Measurements from ENCODE around the gene GOLGA6L10. TPM values are rescaled to one million over a fixed set of nuclear protein-coding genes. Genes with fewer than 3 reads are reported as not detected.
"Not testable (repeated sequence)": the region's sequence is repeated elsewhere in the genome, so short reads cannot be mapped to it uniquely, and the experiment has no call there.

GOLGA6L10 gene
- total RNA-seq, 1 experiment from 2014 or later, result 2.6 TPM

DNA sequence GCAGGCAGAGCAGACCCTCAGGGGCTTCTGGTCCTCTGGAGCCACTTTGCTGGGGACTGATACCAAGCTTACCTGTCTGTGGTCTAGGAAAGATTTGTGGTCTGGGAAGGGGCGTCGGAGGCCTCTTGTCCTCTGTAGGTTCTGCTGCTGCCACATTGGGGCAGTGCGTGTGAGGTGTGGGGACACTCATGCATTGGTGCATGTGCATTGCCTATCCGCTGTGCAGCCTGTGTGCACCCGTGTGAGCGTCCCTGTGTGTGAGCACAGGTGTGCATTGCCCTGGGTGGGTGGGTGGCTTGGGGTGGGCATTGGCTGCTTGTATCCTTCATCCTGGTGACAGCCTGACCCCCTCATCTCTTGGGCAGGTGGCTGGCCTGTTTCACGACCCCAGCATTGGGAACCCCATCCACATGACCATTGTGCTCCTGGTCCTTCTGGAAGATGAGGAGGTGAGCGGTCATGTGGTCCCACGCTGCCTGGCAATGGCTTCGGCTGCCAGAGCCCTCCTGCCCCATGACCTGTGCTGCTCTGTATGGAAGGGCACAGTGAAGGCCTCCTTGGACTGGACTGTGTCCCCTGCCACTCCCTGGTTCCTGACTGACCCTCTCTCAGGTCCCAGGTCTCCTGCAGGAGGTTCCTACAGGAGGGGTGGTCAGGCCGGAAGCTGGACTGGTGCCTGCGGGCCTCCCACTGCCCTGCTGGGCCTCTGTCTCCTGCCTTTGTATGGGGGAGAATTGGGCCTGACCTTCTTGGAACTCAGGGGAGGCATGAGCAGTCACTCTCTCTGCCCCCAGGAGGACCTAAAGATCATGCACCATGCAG, 45.1 kb downstream of the GOLGA6L10 start:
- BruUV-seq (replicated peaks), result no TSS peak
- no peaks in the 10 kb centered on the region for H3K27me3 ChIP-seq (replicated peaks; ENCODE audit: insufficient read depth, low read depth, low read length, poor library complexity)
- intact Hi-C loops (cut with micrococcal nuclease; ENCODE audit: unreplicated experiment), result no loop called here
- no peak overlapping the region for H3K4me3 ChIP-seq (ENCODE audit: low read depth, low read length, poor library complexity, severe bottlenecking)
- H3K36me3 ChIP-seq (ENCODE audit: insufficient read depth, low read length, poor library complexity, severe bottlenecking), result no peaks in the 10 kb centered on the region
- no peaks in the 10 kb centered on the region for H3K4me1 ChIP-seq (ENCODE audit: insufficient read depth, low read length, poor library complexity, severe bottlenecking)
- TF ChIP-seq CTCF (conservative IDR thresholded peaks at IDR 0.05; ENCODE audit: low read depth, low read length), result no peak
- no peak for TF ChIP-seq EZH2 (IDR thresholded peaks at IDR 0.05; ENCODE audit: borderline replicate concordance, low read depth, low read length, poor library complexity, severe bottlenecking)
- H3K27ac ChIP-seq (ENCODE audit: low read depth, low read length, poor library complexity, severe bottlenecking), result no peak overlapping the region
- no peaks in the 10 kb centered on the region for H3K9me3 ChIP-seq (ENCODE audit: low read depth, low read length, poor library complexity, severe bottlenecking)
- CTCF ChIA-PET, result no interaction called here
- DNase-seq (ENCODE audit: low spot score), result no peak
- POLR2A ChIA-PET (ENCODE audit: low non-redundant PET), result no interaction called here

DNA sequence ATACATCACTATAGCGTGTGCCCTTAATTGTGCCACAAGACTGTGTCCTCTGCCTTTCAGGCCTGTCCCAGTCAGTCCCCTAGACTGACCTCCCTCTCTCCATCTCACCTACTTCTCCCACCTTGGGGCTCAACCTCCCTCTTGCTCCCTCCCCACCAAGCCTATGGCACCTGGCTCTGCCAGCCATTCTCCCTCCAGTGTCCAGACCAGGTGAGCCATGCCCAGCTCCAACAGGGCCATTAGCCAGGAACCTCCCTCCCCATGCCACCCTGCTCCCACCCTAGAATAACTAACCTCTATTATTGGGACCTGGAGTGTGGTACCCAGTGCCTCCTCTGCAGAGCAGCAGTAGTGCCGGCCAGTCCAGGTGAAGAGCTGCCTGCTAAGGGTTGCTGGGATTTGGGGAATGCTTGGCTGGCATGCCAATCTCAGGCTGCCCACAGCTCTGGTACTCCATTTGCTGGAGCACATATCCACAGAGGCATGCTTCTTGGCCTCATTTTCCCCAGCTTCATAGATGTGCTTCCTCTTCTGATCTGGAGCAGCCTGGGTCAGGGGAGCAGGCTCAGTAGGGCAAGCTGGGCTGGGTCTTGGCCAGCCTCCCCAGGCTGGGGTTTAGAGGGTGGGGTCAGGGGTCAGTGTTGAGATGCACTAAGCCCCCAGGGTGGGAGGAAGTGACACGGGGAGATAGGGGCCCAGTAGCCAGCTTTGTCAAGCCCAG, 47.8 kb downstream of the GOLGA6L10 start:
- Histone ChIP-seq H3K9me3 (ENCODE audit: low read depth, low read length, poor library complexity, severe bottlenecking) (no peaks in the 10 kb centered on the region), H3K27me3 (replicated peaks; ENCODE audit: insufficient read depth, low read depth, low read length, poor library complexity) (no peaks in the 10 kb centered on the region), H3K4me3 (ENCODE audit: low read depth, low read length, poor library complexity, severe bottlenecking) (no peak overlapping the region), H3K36me3 (ENCODE audit: insufficient read depth, low read length, poor library complexity, severe bottlenecking) (no peaks in the 10 kb centered on the region), H3K4me1 (ENCODE audit: insufficient read depth, low read length, poor library complexity, severe bottlenecking) (no peaks in the 10 kb centered on the region), H3K27ac (ENCODE audit: low read depth, low read length, poor library complexity, severe bottlenecking) (no peak overlapping the region)
- BruUV-seq (replicated peaks), result no TSS peak
- ChIA-PET CTCF (no interaction called here), POLR2A (ENCODE audit: low non-redundant PET) (no interaction called here)
- no peak for TF ChIP-seq EZH2 (IDR thresholded peaks at IDR 0.05; ENCODE audit: borderline replicate concordance, low read depth, low read length, poor library complexity, severe bottlenecking)
- TF ChIP-seq CTCF (conservative IDR thresholded peaks at IDR 0.05; ENCODE audit: low read depth, low read length), result no peak
- DNase-seq (ENCODE audit: low spot score), result no peak
- intact Hi-C loops (cut with micrococcal nuclease; ENCODE audit: unreplicated experiment), result no loop called here

DNA sequence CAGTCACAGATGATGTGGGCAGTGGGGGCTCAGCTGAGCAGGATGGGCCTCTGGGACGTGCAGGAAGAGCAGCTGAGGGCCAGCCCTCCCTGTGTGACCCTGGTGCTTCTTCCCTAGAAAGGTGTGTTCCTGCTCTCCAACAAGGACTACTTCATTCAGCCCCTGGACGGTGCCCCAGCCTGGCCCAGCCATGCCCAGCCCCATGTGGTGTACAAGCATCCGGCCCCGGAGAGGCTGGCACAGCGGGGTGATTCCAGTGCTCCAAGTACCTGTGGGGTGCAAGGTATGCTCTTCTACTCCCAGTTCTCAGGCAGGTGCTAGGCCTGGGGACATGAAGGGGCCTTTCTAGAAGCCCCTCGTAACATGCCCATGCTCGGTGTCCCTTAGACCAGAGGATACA, 48.4 kb downstream of the GOLGA6L10 start:
- TF ChIP-seq EZH2 (IDR thresholded peaks at IDR 0.05; ENCODE audit: borderline replicate concordance, low read depth, low read length, poor library complexity, severe bottlenecking) (no peak), CTCF (conservative IDR thresholded peaks at IDR 0.05; ENCODE audit: low read depth, low read length) (no peak)
- ChIA-PET POLR2A (ENCODE audit: low non-redundant PET) (no interaction called here), CTCF (no interaction called here)
- DNase-seq (ENCODE audit: low spot score), result no peak
- Histone ChIP-seq H3K27ac (ENCODE audit: low read depth, low read length, poor library complexity, severe bottlenecking) (no peak overlapping the region), H3K4me3 (ENCODE audit: low read depth, low read length, poor library complexity, severe bottlenecking) (no peak overlapping the region), H3K9me3 (ENCODE audit: low read depth, low read length, poor library complexity, severe bottlenecking) (no peaks in the 10 kb centered on the region), H3K36me3 (ENCODE audit: insufficient read depth, low read length, poor library complexity, severe bottlenecking) (no peaks in the 10 kb centered on the region), H3K27me3 (replicated peaks; ENCODE audit: insufficient read depth, low read depth, low read length, poor library complexity) (no peaks in the 10 kb centered on the region), H3K4me1 (ENCODE audit: insufficient read depth, low read length, poor library complexity, severe bottlenecking) (no peaks in the 10 kb centered on the region)
- no TSS peak for BruUV-seq (replicated peaks)
- intact Hi-C loops (cut with micrococcal nuclease; ENCODE audit: unreplicated experiment), result no loop called here

- H3K4me3 ChIP-seq (ENCODE audit: low read depth, low read length, poor library complexity, severe bottlenecking); H3K27ac ChIP-seq (ENCODE audit: low read depth, low read length, poor library complexity, severe bottlenecking); H3K36me3 ChIP-seq (ENCODE audit: insufficient read depth, low read length, poor library complexity, severe bottlenecking); DNase-seq (ENCODE audit: low spot score); H3K27me3 ChIP-seq (replicated peaks; ENCODE audit: insufficient read depth, low read depth, low read length, poor library complexity); POLR2A ChIA-PET (ENCODE audit: low non-redundant PET); H3K4me1 ChIP-seq (ENCODE audit: insufficient read depth, low read length, poor library complexity, severe bottlenecking); intact Hi-C loops (cut with micrococcal nuclease; ENCODE audit: unreplicated experiment); H3K9me3 ChIP-seq (ENCODE audit: low read depth, low read length, poor library complexity, severe bottlenecking); BruUV-seq (replicated peaks); CTCF ChIA-PET: not testable (repeated sequence)
Measured at GRCh38 chr15:82300326-82300725, 48.9 kb downstream of the GOLGA6L10 start.

- H3K9me3 ChIP-seq (ENCODE audit: low read depth, low read length, poor library complexity, severe bottlenecking); H3K4me1 ChIP-seq (ENCODE audit: insufficient read depth, low read length, poor library complexity, severe bottlenecking); intact Hi-C loops (cut with micrococcal nuclease; ENCODE audit: unreplicated experiment); H3K27me3 ChIP-seq (replicated peaks; ENCODE audit: insufficient read depth, low read depth, low read length, poor library complexity); BruUV-seq (replicated peaks); H3K27ac ChIP-seq (ENCODE audit: low read depth, low read length, poor library complexity, severe bottlenecking); POLR2A ChIA-PET (ENCODE audit: low non-redundant PET); DNase-seq (ENCODE audit: low spot score); CTCF ChIA-PET; H3K36me3 ChIP-seq (ENCODE audit: insufficient read depth, low read length, poor library complexity, severe bottlenecking); H3K4me3 ChIP-seq (ENCODE audit: low read depth, low read length, poor library complexity, severe bottlenecking): not testable (repeated sequence)
Measured at GRCh38 chr15:82299511-82299914, 49.8 kb downstream of the GOLGA6L10 start.

Measured in A673 (cell line).